HCT116 (cell line): ENCODE measurements around the gene GTF2IRD1. TPM values are rescaled to one million over a fixed set of nuclear protein-coding genes. Genes with fewer than 3 reads are reported as not detected.

Experiments
- ATAC-seq: fragments of 200-7000 bp; cut with Tn5 transposase; 2 replicates; pipeline ENCODE4 v1.9.1; 2020; ENCODE audit warnings: mild to moderate bottlenecking, moderate library complexity
- BruUV-seq: library from RNA; stranded (reverse); fragments of 400-500 nt; replicated peaks from 2 replicates; lab custom pipeline; 2021; lab: Mats Ljungman, UMichigan
- CTCF ChIA-PET: fragments of 300-600 bp; sonication (Branson Sonifier 250); formaldehyde crosslinking; loops from one replicate; lab custom pipeline; 2021; ENCODE audit warnings: antibody characterized with exemption; lab: Charles Lee
- POLR2A ChIA-PET: fragments of 300-600, 350-600 bp; sonication (Branson Sonifier 250); formaldehyde crosslinking; loops from one replicate; lab custom pipeline; 2021; ENCODE audit warnings: antibody characterized with exemption; lab: Charles Lee
- RAD21 ChIA-PET, 2 experiments: fragments of 300-600 bp; sonication (Branson Sonifier 250); formaldehyde crosslinking; loops; one replicate each; lab custom pipeline; 2023; ENCODE audit warnings: low total read pairs in 2 of 2; ENCODE audit not compliant: uncharacterized antibody in 2 of 2, unreplicated experiment in 2 of 2, low non-redundant PET in 1 of 2; lab: Charles Lee
- DNase-seq: peaks from one replicate; pipeline ENCODE4 v3.0.0-alpha.2; 2010; ENCODE audit warnings: low read depth, low spot score
- H2AFZ ChIP-seq: fragments of 200-600 bp; shearing (Covaris generic), sonication (generic); 2 replicates; pipeline ENCODE4 v1.6.1; 2017; ENCODE audit warnings: low read depth, mixed run types, mixed read lengths, antibody characterized with exemption, low read length; ENCODE audit not compliant: poor library complexity, severe bottlenecking
- H3K27ac ChIP-seq: 2 replicates; pipeline ENCODE4 v1.5.1; 2012; ENCODE audit warnings: low read depth, low read length
- H3K27me3 ChIP-seq: fragments of 200-600 bp; sonication (generic); 2 replicates; pipeline ENCODE4 v1.6.1; 2016; ENCODE audit warnings: mixed run types, low read length, mixed read lengths; ENCODE audit not compliant: insufficient read depth
- H3K36me3 ChIP-seq, 2 experiments: fragments of 200-500 bp in 1 of 2; fragments of 200-600 bp in 1 of 2; sonication (Bioruptor generic) in 1 of 2; sonication (generic) in 1 of 2; 2 replicates each; pipeline versions ENCODE4 v1.5.1 to v1.6.1; 2014 to 2016; ENCODE audit warnings: low read length in 2 of 2, inconsistent platforms in 1 of 2, mixed read lengths in 1 of 2, mixed run types in 1 of 2; ENCODE audit not compliant: insufficient read depth in 2 of 2, control insufficient read depth in 1 of 2
- H3K4me1 ChIP-seq, 2 experiments: fragments of 200-600 bp in 1 of 2; sonication (generic) in 1 of 2; 2 replicates each; pipeline versions ENCODE4 v1.5.1 to v1.6.1; 2012 to 2017; ENCODE audit warnings: low read length in 2 of 2, inconsistent platforms in 1 of 2, mild to moderate bottlenecking in 1 of 2, mixed read lengths in 1 of 2, mixed run types in 1 of 2, moderate library complexity in 1 of 2; ENCODE audit not compliant: insufficient read depth in 2 of 2, control insufficient read depth in 1 of 2
- H3K4me2 ChIP-seq: fragments of 200-600 bp; sonication (generic); 2 replicates; pipeline ENCODE4 v1.6.1; 2017; ENCODE audit warnings: mixed run types, low read length, mixed read lengths
- H3K4me3 ChIP-seq, 2 experiments: fragments of 200-600 bp in 1 of 2; sonication (generic) in 1 of 2; replicated peaks in 1 of 2; 2 replicates each; pipeline ENCODE4 v1.5.1; 2011 to 2016; ENCODE audit warnings: low read length in 2 of 2, control low read depth in 1 of 2, low read depth in 1 of 2, mild to moderate bottlenecking in 1 of 2, mixed read lengths in 1 of 2, mixed run types in 1 of 2
- H3K79me2 ChIP-seq: fragments of 200-600 bp; sonication (generic); 2 replicates; pipeline ENCODE4 v1.6.1; 2017; ENCODE audit warnings: mild to moderate bottlenecking, mixed run types, low read length, moderate library complexity, mixed read lengths; ENCODE audit not compliant: insufficient read depth
- H3K9ac ChIP-seq: fragments of 200-600 bp; sonication (generic); 2 replicates; pipeline ENCODE4 v1.6.1; 2016; ENCODE audit warnings: low read length, mixed read lengths
- H3K9me2 ChIP-seq: fragments of 200-600 bp; sonication (generic), shearing (Covaris generic); 2 replicates; pipeline ENCODE4 v1.6.1; 2017; ENCODE audit warnings: mixed run types, mild to moderate bottlenecking, moderate library complexity; ENCODE audit not compliant: insufficient read depth
- H3K9me3 ChIP-seq, 2 experiments: fragments of 200-500 bp in 1 of 2; fragments of 200-600 bp in 1 of 2; sonication (Bioruptor generic) in 1 of 2; sonication (generic) in 1 of 2; 2 replicates each; pipeline ENCODE4 v1.6.1; 2014 to 2017; ENCODE audit warnings: low read length in 2 of 2, mixed read lengths in 2 of 2, inconsistent platforms in 1 of 2, low read depth in 1 of 2, mild to moderate bottlenecking in 1 of 2, mixed run types in 1 of 2, moderate library complexity in 1 of 2; ENCODE audit not compliant: control insufficient read depth in 1 of 2, insufficient read depth in 1 of 2
- H4K20me1 ChIP-seq: fragments of 200-600 bp; sonication (generic), shearing (Covaris generic); 2 replicates; pipeline ENCODE4 v1.6.1; 2017; ENCODE audit warnings: mixed run types, mild to moderate bottlenecking, moderate library complexity; ENCODE audit not compliant: insufficient read depth
- CBX3 ChIP-seq: IDR thresholded peaks from 2 replicates; pipeline ENCODE4 v1.6.1; 2012; ENCODE audit warnings: low read depth
- CEBPB ChIP-seq: IDR thresholded peaks from 2 replicates; pipeline ENCODE4 v1.6.1; 2012; ENCODE audit warnings: low read depth
- ELF1 ChIP-seq: IDR thresholded peaks from 2 replicates; pipeline ENCODE4 v1.6.1; 2012; ENCODE audit warnings: low read depth, borderline replicate concordance
- EZH2 ChIP-seq: fragments of 200-600 bp; sonication (generic); IDR thresholded peaks from 2 replicates; pipeline ENCODE4 v1.6.1; 2017; ENCODE audit warnings: antibody characterized with exemption, mixed run types
- EZH2phosphoT487 ChIP-seq: fragments of 200-600 bp; IDR thresholded peaks from 2 replicates; pipeline ENCODE4 v1.6.1; 2018; ENCODE audit warnings: antibody characterized with exemption, borderline replicate concordance
- FOSL1 ChIP-seq: IDR thresholded peaks from 2 replicates; pipeline ENCODE4 v1.6.1; 2012; ENCODE audit warnings: low read depth
- POLR2AphosphoS5 ChIP-seq: IDR thresholded peaks from 2 replicates; pipeline ENCODE4 v1.6.1; 2011; ENCODE audit warnings: mild to moderate bottlenecking, low read depth, low read length, moderate library complexity
- SIN3A ChIP-seq: IDR thresholded peaks from 2 replicates; pipeline ENCODE4 v1.6.1; 2012; ENCODE audit warnings: low read depth
- SRF ChIP-seq: IDR thresholded peaks from 2 replicates; pipeline ENCODE4 v1.6.1; 2012; ENCODE audit warnings: low read depth
- ZNF274 ChIP-seq: fragments of 200-500 bp; sonication (Bioruptor generic); IDR thresholded peaks from 2 replicates; pipeline ENCODE4 v1.6.1; 2014; ENCODE audit warnings: mild to moderate bottlenecking, low read depth, low read length, inconsistent platforms
- intact Hi-C: fragments of 100-400 bp; cut with micrococcal nuclease; formaldehyde crosslinking; loops from 2 replicates; pipeline ENCODE4 v1.10.0; 2022
- total RNA-seq: library from RNA; stranded (reverse); gene quantifications from one replicate; pipeline ENCODE4 v1.2.1, GENCODE V29; 2021; ENCODE audit not compliant: unreplicated experiment
- TF ChIP-seq, protein P1 (sequence below): IDR thresholded peaks from 2 replicates; pipeline ENCODE4 v1.6.1; 2012
- TF ChIP-seq, protein P2 (sequence below): IDR thresholded peaks from 2 replicates; pipeline ENCODE4 v1.6.1; 2012; ENCODE audit warnings: low read depth
- TF ChIP-seq, protein P3 (sequence below), 3 experiments: fragments of 200-600 bp in 1 of 3; sonication (generic) in 1 of 3; IDR thresholded peaks in 2 of 3; conservative IDR thresholded peaks in 1 of 3; 2 replicates each; pipeline ENCODE4 v1.5.1; 2012 to 2017; ENCODE audit warnings: low read depth in 2 of 3, low read length in 2 of 3, antibody characterized with exemption in 1 of 3, borderline replicate concordance in 1 of 3, control low read depth in 1 of 3, mild to moderate bottlenecking in 1 of 3, mixed read lengths in 1 of 3, mixed run types in 1 of 3, moderate library complexity in 1 of 3; ENCODE audit not compliant: insufficient read depth in 1 of 3
- TF ChIP-seq, protein P4 (sequence below): IDR thresholded peaks from 2 replicates; pipeline ENCODE4 v1.6.1; 2012
- TF ChIP-seq, protein P5 (sequence below): IDR thresholded peaks from 2 replicates; pipeline ENCODE4 v1.6.1; 2011; ENCODE audit warnings: mild to moderate bottlenecking, low read length, moderate library complexity; ENCODE audit not compliant: insufficient replicate concordance; ENCODE audit errors: extremely low read depth

GTF2IRD1 gene
- total RNA-seq, 1 experiment from 2014 or later: 34.5 TPM

DNA sequence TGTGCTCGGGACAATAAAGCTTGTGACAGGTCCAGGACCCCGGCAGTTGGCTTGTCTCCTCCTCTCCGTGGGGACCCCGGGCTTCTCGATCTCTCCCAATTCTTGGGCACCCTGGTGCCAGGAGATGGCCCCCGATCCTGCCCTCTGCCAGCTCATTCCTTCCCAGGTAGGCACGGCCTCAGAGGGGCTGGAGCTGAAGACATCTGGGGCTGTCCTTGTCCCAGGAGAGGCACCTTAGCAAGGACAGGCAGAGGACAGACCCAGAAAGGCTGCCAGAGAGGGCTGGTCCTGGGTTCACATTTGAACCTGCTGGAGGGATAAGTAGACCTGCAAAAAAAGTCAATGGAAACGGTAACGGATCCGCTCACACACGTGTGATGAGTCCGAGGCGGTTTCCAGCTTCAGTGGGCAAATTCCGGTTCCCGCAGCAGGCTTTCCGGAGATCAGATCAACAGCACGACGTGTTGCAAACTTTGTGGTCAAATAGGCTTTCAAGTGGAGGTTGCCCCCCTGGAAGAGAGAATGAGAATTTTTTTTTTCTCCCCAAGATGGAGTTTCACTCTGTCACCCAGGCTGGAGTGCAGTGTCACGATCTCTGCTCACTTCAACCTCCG, 47.7 kb upstream of the GTF2IRD1 start:
- no TSS peak for BruUV-seq
- H2AFZ ChIP-seq: no peak overlapping the region
- TF ChIP-seq, protein P1, sequence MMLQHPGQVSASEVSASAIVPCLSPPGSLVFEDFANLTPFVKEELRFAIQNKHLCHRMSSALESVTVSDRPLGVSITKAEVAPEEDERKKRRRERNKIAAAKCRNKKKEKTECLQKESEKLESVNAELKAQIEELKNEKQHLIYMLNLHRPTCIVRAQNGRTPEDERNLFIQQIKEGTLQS: no peak
- TF ChIP-seq, protein P2, sequence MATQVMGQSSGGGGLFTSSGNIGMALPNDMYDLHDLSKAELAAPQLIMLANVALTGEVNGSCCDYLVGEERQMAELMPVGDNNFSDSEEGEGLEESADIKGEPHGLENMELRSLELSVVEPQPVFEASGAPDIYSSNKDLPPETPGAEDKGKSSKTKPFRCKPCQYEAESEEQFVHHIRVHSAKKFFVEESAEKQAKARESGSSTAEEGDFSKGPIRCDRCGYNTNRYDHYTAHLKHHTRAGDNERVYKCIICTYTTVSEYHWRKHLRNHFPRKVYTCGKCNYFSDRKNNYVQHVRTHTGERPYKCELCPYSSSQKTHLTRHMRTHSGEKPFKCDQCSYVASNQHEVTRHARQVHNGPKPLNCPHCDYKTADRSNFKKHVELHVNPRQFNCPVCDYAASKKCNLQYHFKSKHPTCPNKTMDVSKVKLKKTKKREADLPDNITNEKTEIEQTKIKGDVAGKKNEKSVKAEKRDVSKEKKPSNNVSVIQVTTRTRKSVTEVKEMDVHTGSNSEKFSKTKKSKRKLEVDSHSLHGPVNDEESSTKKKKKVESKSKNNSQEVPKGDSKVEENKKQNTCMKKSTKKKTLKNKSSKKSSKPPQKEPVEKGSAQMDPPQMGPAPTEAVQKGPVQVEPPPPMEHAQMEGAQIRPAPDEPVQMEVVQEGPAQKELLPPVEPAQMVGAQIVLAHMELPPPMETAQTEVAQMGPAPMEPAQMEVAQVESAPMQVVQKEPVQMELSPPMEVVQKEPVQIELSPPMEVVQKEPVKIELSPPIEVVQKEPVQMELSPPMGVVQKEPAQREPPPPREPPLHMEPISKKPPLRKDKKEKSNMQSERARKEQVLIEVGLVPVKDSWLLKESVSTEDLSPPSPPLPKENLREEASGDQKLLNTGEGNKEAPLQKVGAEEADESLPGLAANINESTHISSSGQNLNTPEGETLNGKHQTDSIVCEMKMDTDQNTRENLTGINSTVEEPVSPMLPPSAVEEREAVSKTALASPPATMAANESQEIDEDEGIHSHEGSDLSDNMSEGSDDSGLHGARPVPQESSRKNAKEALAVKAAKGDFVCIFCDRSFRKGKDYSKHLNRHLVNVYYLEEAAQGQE: no peak
- TF ChIP-seq SIN3A: no peak
- no peak for TF ChIP-seq EZH2
- TF ChIP-seq, protein P3, sequence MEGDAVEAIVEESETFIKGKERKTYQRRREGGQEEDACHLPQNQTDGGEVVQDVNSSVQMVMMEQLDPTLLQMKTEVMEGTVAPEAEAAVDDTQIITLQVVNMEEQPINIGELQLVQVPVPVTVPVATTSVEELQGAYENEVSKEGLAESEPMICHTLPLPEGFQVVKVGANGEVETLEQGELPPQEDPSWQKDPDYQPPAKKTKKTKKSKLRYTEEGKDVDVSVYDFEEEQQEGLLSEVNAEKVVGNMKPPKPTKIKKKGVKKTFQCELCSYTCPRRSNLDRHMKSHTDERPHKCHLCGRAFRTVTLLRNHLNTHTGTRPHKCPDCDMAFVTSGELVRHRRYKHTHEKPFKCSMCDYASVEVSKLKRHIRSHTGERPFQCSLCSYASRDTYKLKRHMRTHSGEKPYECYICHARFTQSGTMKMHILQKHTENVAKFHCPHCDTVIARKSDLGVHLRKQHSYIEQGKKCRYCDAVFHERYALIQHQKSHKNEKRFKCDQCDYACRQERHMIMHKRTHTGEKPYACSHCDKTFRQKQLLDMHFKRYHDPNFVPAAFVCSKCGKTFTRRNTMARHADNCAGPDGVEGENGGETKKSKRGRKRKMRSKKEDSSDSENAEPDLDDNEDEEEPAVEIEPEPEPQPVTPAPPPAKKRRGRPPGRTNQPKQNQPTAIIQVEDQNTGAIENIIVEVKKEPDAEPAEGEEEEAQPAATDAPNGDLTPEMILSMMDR (IDR thresholded peaks at IDR 0.05 in 2 of 3, conservative IDR thresholded peaks at IDR 0.05 in 1 of 3; ENCODE audit: borderline replicate concordance in 1 of 3, insufficient read depth in 1 of 3, low read depth in 2 of 3, low read length in 2 of 3): no peak
- TF ChIP-seq ELF1: no peak
- no peak for TF ChIP-seq CBX3
- TF ChIP-seq FOSL1: no peak
- TF ChIP-seq CEBPB: no peak
- TF ChIP-seq, protein P4, sequence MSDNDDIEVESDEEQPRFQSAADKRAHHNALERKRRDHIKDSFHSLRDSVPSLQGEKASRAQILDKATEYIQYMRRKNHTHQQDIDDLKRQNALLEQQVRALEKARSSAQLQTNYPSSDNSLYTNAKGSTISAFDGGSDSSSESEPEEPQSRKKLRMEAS: no peak
- TF ChIP-seq, protein P5, sequence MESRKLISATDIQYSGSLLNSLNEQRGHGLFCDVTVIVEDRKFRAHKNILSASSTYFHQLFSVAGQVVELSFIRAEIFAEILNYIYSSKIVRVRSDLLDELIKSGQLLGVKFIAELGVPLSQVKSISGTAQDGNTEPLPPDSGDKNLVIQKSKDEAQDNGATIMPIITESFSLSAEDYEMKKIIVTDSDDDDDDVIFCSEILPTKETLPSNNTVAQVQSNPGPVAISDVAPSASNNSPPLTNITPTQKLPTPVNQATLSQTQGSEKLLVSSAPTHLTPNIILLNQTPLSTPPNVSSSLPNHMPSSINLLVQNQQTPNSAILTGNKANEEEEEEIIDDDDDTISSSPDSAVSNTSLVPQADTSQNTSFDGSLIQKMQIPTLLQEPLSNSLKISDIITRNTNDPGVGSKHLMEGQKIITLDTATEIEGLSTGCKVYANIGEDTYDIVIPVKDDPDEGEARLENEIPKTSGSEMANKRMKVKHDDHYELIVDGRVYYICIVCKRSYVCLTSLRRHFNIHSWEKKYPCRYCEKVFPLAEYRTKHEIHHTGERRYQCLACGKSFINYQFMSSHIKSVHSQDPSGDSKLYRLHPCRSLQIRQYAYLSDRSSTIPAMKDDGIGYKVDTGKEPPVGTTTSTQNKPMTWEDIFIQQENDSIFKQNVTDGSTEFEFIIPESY: no peak
- TF ChIP-seq SRF: no peak
- no peak for TF ChIP-seq EZH2phosphoT487
- no peak for TF ChIP-seq ZNF274
- no peak for TF ChIP-seq POLR2AphosphoS5
- H3K9me2 ChIP-seq: no peaks in the 10 kb centered on the region
- intact Hi-C loops: no loop called here
- RAD21 ChIA-PET: interaction anchor here in 1 of 2 experiments (0.7 kb wide), 1 partner anchor 112 kb away, joined by 3 read pairs; no protein-coding TSS in a partner anchor
- H4K20me1 ChIP-seq: no peaks in the 10 kb centered on the region
- peaks cover 0 to 3% of the 10 kb centered on the region in 2 experiments; a peak in 2 of 4 replicates for H3K4me1 ChIP-seq
- CTCF ChIA-PET: interaction anchor here (1.2 to 1.9 kb wide), 2 partner anchors 200 kb away, joined by 3 to 6 read pairs; no protein-coding TSS in a partner anchor
- no peaks in the 10 kb centered on the region for H3K79me2 ChIP-seq
- H3K36me3 ChIP-seq: peaks cover 0 to 9% of the 10 kb centered on the region in 2 experiments; a peak in 3 of 4 replicates
- H3K27me3 ChIP-seq: no peaks in the 10 kb centered on the region
- no peak overlapping the region for H3K9ac ChIP-seq
- H3K4me2 ChIP-seq: no peak overlapping the region
- POLR2A ChIA-PET: no interaction called here
- ATAC-seq (no peak), DNase-seq (no peak)
- no peak overlapping the region for H3K27ac ChIP-seq
- H3K9me3 ChIP-seq: no peaks in the 10 kb centered on the region
- H3K4me3 ChIP-seq: no peak overlapping the region
